Right cardiac atrium (tissue), 5 donors: ENCODE results near the gene SIK2. TPM values are rescaled to one million over a fixed set of nuclear protein-coding genes. Genes with fewer than 3 reads are reported as not detected.

Experiments
- ATAC-seq, 2 donors: fragments of 200-7000 bp; cut with Tn5 transposase; one replicate each; pipeline versions ENCODE4 v1.8.0 to v1.9.1; 2020; ENCODE audit warnings: moderate library complexity in 2 of 2, mild to moderate bottlenecking in 1 of 2
- DNase-seq, 3 donors: peaks; one replicate each; pipeline ENCODE4 v3.0.0-alpha.2; 2020
- H3K27ac ChIP-seq: one replicate; pipeline ENCODE4 v1.5.1; 2013; ENCODE audit warnings: mild to moderate bottlenecking, low read length, control low read depth, moderate library complexity
- H3K27me3 ChIP-seq: one replicate; pipeline ENCODE4 v1.6.1; 2013; ENCODE audit not compliant: control insufficient read depth, insufficient read depth
- H3K4me1 ChIP-seq: one replicate; pipeline ENCODE4 v1.6.1; 2013; ENCODE audit warnings: low read length; ENCODE audit not compliant: control insufficient read depth, insufficient read depth
- H3K4me3 ChIP-seq: one replicate; pipeline ENCODE4 v1.5.1; 2013; ENCODE audit warnings: low read length, control low read depth
- H3K9me3 ChIP-seq: one replicate; pipeline ENCODE4 v1.6.1; 2013; ENCODE audit warnings: low read length; ENCODE audit not compliant: control insufficient read depth
- WGBS: extraction: QIAGEN DNeasy Blood & Tissue Kit; methylation state at CpG from one replicate; pipeline ENCODE4 v1.1.7; 2013; 5-methylcytosine and 5-hydroxymethylcytosine counted together
- intact Hi-C, 4 donors: fragments of 100-400 bp; cut with DNase I; formaldehyde crosslinking; loops; one replicate each; pipeline versions ENCODE4 v1.11.0 to v1.14.0; 2022 to 2023
- polyA plus RNA-seq: library from polyadenylated mRNA; stranded (reverse); fragments of 200-250 nt; gene quantifications from one replicate; pipeline ENCODE4 v1.2.3, GENCODE V29; 2013
- total RNA-seq, 4 donors: library from RNA; stranded (reverse); fragmentation: NEBNext Ultra II Directional; extraction: Animal tissue kit (Norgen Biotek cat#: 25700); gene quantifications; one replicate each; pipeline ENCODE4 v1.2.1, GENCODE V29; 2021
- donor health status: healthy with polysubstance abuse.
- donor health status: DM: no; HTN: yes; CAD: no.
- donor health status: DM: no; HTN: no; CAD: no.
- donor health status: DM: no; HTN: yes; CAD: no; lungs with severe emphysema.
- donor health status: DM: yes; HTN: yes; CAD: no.

The SIK2 gene
- total and polyA plus RNA-seq, 5 donors = 7.4 to 51.7 (median 21.5) TPM

DNA sequence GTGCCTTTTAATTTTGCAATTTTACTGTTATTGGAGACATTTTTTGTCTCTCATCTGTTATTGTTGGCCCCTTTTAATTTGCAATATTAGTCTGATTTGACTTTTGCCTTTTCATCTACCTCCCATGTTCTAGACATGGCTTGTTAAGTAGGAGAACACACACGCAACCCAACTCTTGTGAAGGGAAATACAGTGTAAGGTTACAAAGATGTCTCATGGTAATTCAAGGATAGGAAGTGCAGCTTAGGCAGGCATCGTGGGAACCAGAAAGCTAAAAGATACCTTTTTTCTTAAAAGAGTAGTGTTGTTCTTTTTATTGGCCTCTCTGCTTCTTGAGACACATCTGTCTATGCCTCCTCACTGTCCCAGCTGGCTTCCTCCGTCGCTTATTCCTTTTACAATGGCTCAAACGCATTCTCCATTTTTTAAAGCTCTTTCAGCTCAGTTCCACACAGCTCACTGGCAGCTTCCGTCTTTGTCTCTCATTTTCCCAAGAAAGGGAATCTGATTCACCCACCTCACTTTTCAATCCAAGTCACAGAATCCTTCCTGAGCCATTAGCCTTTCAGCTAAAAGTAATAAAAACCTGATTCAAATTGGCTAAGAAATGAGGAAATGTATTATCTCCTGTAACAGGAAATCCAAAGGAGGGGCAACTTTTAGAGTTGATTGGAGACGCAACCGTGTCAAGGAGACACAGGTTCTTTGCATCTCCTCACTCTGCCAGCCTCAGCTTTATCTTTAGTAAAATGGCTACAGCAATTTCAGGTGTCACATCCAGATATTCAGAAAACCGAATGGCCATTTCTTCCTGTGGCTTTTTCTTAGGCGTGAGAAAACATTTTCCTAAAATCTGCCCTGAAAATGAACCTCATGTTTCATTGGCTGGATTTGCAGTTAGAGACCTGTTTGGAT lies 57.2 kb downstream of the SIK2 start:
- Histone ChIP-seq H3K4me3 (no peak overlapping the region), H3K9me3 (no peaks in the 10 kb centered on the region), H3K27ac (no peak overlapping the region), H3K4me1 (peaks cover 9% of the 10 kb centered on the region), H3K27me3 (no peaks in the 10 kb centered on the region)
- intact Hi-C loops = no loop called here
- DNase-seq (no peak), ATAC-seq (no peak)
- WGBS = 79% methylated on average over 10 of the region's 10 CpGs

DNA sequence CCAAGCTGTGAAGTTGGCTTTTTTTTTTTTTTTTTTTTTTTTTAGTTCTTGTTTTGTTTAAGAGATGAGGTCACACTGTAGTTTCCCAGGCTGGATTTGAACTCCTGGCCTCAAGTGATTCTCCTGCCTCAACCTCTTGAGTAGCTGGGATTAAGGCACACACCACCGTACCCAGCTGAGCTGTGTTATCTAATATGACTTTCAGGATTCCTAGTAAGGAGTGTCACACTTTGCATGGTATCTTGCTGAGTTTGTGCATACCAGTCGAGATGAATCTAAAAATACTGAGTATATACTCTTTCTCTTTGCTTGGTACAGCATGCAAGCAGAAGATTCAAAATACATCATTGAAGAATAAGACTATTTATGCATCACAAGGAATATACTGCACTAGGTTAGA lies 58.6 kb downstream of the SIK2 start:
- intact Hi-C loops = no loop called here
- no peak overlapping the region for H3K4me3 ChIP-seq
- peaks cover 11% of the 10 kb centered on the region for H3K4me1 ChIP-seq
- no peaks in the 10 kb centered on the region for H3K27me3 ChIP-seq
- 71% methylated on average over 2 of the region's 2 CpGs for WGBS
- ATAC-seq (no peak), DNase-seq (no peak)
- no peaks in the 10 kb centered on the region for H3K9me3 ChIP-seq
- no peak overlapping the region for H3K27ac ChIP-seq

DNA sequence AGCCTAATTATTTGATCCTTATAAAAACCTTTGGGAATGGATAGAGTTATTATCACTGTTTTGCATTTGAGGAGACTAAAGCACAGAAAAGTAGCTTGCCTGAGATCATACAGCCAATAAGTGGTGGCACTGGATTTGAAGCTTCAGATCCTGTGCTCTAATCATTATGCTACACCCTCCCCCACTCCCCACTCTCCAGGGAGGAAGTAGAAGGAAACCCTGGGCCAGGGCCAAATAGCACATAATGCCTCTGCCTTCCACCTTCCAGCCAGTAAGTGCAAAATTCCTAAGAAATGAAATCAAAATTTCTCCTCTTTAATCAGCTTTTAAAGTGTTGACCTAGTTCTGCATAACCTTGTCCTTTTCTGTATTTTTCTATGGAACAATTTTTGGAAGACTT lies 61.6 kb downstream of the SIK2 start:
- H3K4me3 ChIP-seq = no peak overlapping the region
- H3K27me3 ChIP-seq = no peaks in the 10 kb centered on the region
- DNase-seq (peak; percentile 69 to 85 (median 75)), ATAC-seq (peak; percentile 80 to 83)
- H3K9me3 ChIP-seq = no peaks in the 10 kb centered on the region
- H3K4me1 ChIP-seq = peaks cover 11% of the 10 kb centered on the region
- intact Hi-C loops = no loop called here
- H3K27ac ChIP-seq = no peak overlapping the region

DNA sequence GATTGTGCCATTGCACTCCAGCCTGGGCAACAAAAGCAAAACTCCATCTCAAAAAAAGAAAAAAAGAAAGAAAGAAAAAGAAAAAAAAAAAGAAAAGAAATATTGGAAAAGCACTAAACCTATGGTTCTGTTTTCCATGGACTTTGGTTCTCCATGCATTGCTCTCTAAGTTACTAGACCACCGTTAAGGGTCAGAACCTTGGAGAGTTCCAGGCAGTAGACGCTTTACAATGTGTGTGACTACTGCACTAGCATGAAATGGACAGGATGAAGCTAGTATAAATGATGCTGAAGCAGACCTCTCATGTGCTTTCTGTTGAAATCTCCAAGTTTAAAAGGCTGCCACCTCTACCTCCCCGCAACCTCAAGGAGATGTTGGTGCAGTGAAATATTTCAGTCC lies 63.5 kb downstream of the SIK2 start:
- intact Hi-C loops = no loop called here
- H3K9me3 ChIP-seq = no peaks in the 10 kb centered on the region
- ATAC-seq = peak in 1 of 2 donors; percentile 44
- 42% methylated on average over 3 of the region's 3 CpGs for WGBS
- no peak overlapping the region for H3K27ac ChIP-seq
- H3K27me3 ChIP-seq = no peaks in the 10 kb centered on the region
- peaks cover 8% of the 10 kb centered on the region for H3K4me1 ChIP-seq
- no peak for DNase-seq
- no peak overlapping the region for H3K4me3 ChIP-seq

DNA sequence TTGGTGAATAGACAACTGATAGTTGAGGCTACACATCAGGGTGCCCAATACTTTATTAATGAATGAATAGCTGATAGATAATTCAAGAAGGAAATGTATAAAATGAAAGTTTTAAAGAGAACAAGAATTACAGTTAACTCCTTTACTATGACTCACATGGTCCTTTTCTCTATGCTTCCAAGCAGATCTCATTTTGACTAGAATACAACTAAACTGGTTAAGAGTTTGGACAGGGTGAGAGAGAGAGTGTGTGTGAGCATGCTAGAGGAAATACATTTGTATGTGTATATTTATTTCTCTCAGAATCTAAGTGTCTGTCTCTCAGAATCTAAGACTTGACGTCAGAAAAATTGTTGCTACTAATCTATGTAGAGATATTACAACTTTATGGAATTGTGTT lies 66.7 kb downstream of the SIK2 start:
- H3K27ac ChIP-seq = no peak overlapping the region
- 87% methylated on average over 1 of the region's 1 CpG for WGBS
- intact Hi-C loops = no loop called here
- no peak for DNase-seq
- peaks cover 2% of the 10 kb centered on the region for H3K4me1 ChIP-seq
- H3K9me3 ChIP-seq = no peaks in the 10 kb centered on the region
- no peaks in the 10 kb centered on the region for H3K27me3 ChIP-seq
- no peak for ATAC-seq
- no peak overlapping the region for H3K4me3 ChIP-seq

DNA sequence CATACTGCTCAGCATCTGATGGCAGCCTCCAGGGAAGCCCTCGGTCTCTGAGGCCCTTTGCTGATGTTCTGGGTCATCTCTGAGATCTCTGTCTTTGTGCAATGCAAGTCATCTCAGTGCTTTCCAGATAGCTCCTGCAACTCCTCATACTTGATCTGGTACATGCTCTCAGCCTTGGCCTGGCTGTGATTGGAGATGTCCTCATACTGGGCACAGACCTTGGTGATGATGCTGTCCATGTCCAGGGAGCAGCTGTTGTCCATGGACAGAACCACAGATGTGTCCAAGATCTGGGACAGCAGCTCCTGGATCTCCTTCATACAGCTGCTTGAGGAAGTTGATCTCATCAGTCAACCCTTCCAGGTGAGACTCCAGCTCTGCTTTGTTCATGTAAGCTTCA lies 69.1 kb downstream of the SIK2 start:
- 95% methylated on average over 1 of the region's 1 CpG for WGBS
- H3K4me3 ChIP-seq = no peak overlapping the region
- H3K4me1 ChIP-seq = no peaks in the 10 kb centered on the region
- DNase-seq (no peak), ATAC-seq (no peak)
- H3K27me3 ChIP-seq = no peaks in the 10 kb centered on the region
- H3K27ac ChIP-seq = no peak overlapping the region
- intact Hi-C loops = no loop called here
- no peaks in the 10 kb centered on the region for H3K9me3 ChIP-seq

DNA sequence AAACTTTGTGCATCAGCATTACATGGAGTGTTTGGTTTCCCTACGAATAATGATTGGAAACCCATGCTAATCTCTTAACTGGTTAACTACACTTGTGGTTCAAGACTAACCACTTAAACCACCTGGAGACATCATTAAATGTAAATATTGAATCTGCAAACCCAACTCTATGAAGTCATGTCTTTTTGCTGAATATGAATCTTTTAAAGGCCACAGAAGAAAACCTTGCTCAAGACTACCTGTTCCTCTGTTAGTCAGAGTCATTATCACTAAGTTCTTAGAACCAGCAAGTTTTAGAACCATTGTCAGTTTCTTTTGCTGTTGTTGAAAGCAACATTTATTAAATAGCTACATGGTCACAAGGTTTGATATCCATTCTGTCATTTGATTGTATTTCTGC lies 70.7 kb downstream of the SIK2 start:
- Histone ChIP-seq H3K9me3 (no peaks in the 10 kb centered on the region), H3K27ac (no peak overlapping the region), H3K27me3 (no peaks in the 10 kb centered on the region), H3K4me1 (no peaks in the 10 kb centered on the region), H3K4me3 (no peak overlapping the region)
- ATAC-seq (no peak), DNase-seq (no peak)
- intact Hi-C loops = no loop called here
- WGBS = 94% methylated on average over 1 of the region's 1 CpG

DNA sequence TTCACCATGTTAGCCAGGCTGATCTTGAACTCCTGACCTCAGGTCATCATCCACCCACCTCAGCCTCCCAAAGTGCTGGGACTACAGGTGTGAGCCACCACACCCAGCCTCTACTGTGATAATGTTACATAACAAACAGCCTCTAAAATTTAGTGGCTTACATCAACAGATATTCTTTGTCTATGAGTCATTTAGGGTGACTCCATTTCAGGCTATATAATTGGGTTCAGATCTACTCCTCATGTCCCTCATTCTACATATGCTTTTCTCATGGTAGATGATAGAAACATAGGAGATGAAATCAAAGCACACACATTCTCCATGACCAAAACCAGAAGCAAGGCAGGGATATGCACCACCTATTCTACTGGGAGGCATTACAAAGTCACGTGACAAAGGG lies 72.7 kb downstream of the SIK2 start:
- H3K27me3 ChIP-seq = no peaks in the 10 kb centered on the region
- no peak for DNase-seq
- no peak for ATAC-seq
- H3K9me3 ChIP-seq = no peaks in the 10 kb centered on the region
- intact Hi-C loops = no loop called here
- H3K4me3 ChIP-seq = no peak overlapping the region
- WGBS = 92% methylated on average over 1 of the region's 1 CpG
- H3K27ac ChIP-seq = no peak overlapping the region
- H3K4me1 ChIP-seq = no peaks in the 10 kb centered on the region

DNA sequence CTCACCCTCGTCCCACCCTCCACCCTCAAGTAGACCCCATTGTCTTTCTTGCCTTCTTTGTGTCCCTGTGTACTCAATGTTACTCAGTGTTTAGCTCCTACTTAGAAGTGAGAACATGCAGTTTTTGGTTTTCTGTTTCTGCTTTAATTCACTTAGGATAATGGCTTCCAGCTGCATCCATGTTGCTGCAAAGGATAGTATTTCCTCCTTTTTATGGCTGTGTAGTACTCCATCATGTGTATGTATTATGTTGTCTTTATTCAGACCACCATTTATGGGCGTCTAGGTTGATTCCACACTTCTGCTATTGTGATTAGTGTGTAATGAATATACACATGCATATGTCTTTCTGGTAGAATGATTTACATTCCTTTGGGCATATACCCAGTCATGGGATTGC lies 73.6 kb downstream of the SIK2 start:
- ATAC-seq = no peak
- WGBS = 96% methylated on average over 2 of the region's 2 CpGs
- no peak for DNase-seq
- H3K4me1 ChIP-seq = no peaks in the 10 kb centered on the region
- H3K27ac ChIP-seq = no peak overlapping the region
- intact Hi-C loops = no loop called here
- H3K27me3 ChIP-seq = no peaks in the 10 kb centered on the region
- no peak overlapping the region for H3K4me3 ChIP-seq
- H3K9me3 ChIP-seq = no peaks in the 10 kb centered on the region

DNA sequence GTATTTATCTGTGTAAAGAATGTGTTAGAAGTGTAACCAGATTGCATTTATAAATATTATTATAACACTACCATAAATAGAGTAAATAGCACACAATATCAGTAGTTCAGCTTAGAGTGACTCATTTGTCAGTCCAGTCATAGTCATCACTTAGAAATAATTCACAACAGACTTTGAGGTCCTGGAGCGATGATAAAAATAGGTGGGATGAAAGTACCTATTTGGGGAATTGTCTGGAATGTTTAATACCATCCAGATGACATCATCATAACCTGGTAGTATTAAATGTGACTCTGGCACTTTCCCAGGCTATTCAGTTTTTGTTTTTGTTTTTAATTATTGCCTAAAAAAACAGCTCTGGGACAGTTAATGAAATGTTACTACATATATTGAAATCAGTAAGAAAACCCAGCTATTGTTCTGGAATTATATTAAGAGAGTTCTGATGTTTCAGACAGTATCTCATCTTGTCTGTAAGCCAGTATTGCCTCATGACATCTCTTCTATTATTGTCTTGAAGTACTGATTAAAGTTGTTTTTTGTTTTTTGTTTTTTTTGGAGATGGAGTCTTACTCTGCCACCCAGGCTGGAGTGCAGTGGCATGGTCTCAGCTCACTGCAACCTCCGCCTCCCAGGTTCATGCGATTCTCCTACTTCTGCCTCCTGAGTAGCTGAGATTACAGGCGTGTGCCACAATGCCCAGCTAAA lies 74.8 kb downstream of the SIK2 start:
- Histone ChIP-seq H3K27me3 (no peaks in the 10 kb centered on the region), H3K9me3 (no peaks in the 10 kb centered on the region), H3K4me1 (no peaks in the 10 kb centered on the region), H3K4me3 (no peak overlapping the region), H3K27ac (no peak overlapping the region)
- no peak for DNase-seq
- ATAC-seq = peak in 1 of 2 donors; percentile 67
- WGBS = 78% methylated on average over 4 of the region's 4 CpGs
- intact Hi-C loops = no loop called here

DNA sequence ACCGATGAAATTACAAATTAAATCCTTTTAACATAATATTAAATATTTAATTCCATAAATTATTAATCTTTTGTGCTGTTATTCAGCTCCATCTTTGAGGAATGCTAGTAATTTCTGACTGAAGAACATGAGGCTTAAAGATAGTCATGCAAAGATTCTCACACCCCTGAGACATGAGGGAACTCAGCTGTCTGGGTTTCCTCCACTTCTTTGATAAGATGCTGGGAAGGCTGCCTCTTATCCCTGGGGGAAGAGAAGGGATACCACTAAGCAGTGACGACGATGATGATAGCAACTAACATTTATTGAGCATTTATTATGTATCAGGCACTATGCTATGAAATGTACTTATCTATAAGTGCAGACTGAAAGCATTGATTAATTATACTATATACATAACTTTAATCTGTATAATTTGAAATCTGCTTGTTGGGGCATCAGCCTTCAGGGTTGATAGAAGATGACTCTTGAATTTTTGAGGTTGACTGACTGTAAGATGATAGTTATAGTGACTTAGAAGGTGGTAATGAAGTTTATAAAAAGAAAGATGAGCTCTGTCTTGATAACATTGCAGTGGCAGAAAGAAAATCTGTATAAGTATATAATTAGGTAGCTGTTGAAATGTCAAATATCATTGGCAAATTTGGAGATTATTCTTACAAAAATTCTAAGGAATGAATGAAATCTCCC lies 78.4 kb downstream of the SIK2 start:
- no peak for ATAC-seq
- no peak overlapping the region for H3K27ac ChIP-seq
- no peak for DNase-seq
- H3K4me1 ChIP-seq = no peaks in the 10 kb centered on the region
- H3K9me3 ChIP-seq = no peaks in the 10 kb centered on the region
- 62% methylated on average over 3 of the region's 3 CpGs for WGBS
- no peaks in the 10 kb centered on the region for H3K27me3 ChIP-seq
- no peak overlapping the region for H3K4me3 ChIP-seq
- intact Hi-C loops = no loop called here
